Mesenteric fat pad (tissue), 1 donor: ENCODE results near the gene CFB. TPM values are rescaled to one million over a fixed set of nuclear protein-coding genes. Genes with fewer than 3 reads are reported as not detected.
A peak's percentile ranks its signal among the peaks of the same experiment; 100 is the strongest.
"Not testable (repeated sequence)": the region's sequence is repeated elsewhere in the genome, so short reads cannot be mapped to it uniquely, and the experiment has no call there.

Source experiments
- DNase-seq: peaks from one replicate; pipeline ENCODE4 v3.0.0-alpha.2; 2020; ENCODE audit warnings: low spot score
- microRNA-seq: library from miRNA; unstranded; fragments of <30 nt; microRNA quantifications from one replicate; pipeline ENCODE4 v1.2.0, GENCODE V29; 2020; ENCODE audit warnings: borderline number of aligned reads
- total RNA-seq: library from RNA; stranded (reverse); fragmentation: NEBNext Ultra II Directional; extraction: Animal tissue kit (Norgen Biotek cat#: 25700); gene quantifications from one replicate; pipeline ENCODE4 v1.2.1, GENCODE V29; 2021
- donor health status: DM: yes; HTN: yes; CAD: no.

Gene CFB
- total RNA-seq, 1 donor from 2014 or later: 38.0 TPM

GRCh38 chr6:31970604-31971271, 24.8 kb downstream of the CFB start:
- DNase-seq: no peak

DNA sequence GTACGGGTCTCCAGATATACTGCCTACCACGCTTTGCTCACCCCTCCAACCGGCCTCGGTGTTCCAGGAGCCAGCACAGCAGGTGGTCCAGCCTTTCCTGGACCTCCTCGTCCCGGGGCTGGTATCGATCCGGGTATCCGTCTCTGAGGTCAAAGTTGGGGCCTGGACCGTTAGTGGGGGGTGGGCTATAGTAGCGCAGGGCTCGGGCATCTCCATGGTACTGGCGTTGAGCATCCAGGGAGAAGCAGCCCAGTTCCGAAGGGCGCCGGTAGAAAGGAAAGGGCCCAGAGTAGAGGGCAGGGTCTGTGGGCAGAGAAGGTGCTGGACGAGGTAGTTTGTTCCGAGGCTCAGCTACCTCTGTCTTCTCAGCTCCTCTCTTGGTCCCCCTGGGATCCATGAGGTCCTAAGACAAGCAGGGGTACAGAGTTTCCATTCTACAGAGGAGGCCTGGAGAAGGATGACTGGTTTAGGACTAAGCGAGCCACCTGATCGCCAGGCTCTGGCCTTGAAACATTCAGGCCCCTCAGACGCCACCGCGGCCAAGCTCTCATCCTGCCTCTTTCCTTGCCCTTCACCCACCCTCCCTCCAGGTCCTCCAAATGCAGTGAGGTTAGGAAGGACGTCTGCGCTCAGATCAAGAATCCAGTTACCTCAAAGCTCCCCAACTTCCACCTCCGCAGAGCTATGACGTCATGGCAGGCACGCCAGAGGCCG, 25.5 kb downstream of the CFB start:
- no peak for DNase-seq

- peak; percentile 98 for DNase-seq
Observed at GRCh38 chr6:31971993-31972708, 26.3 kb downstream of the CFB start, which contains the start of gene DXO. TSS of gene DXO (minus strand) at chr6:31972138. CDS start at chr6:31971675, 463 bp downstream.

DNA sequence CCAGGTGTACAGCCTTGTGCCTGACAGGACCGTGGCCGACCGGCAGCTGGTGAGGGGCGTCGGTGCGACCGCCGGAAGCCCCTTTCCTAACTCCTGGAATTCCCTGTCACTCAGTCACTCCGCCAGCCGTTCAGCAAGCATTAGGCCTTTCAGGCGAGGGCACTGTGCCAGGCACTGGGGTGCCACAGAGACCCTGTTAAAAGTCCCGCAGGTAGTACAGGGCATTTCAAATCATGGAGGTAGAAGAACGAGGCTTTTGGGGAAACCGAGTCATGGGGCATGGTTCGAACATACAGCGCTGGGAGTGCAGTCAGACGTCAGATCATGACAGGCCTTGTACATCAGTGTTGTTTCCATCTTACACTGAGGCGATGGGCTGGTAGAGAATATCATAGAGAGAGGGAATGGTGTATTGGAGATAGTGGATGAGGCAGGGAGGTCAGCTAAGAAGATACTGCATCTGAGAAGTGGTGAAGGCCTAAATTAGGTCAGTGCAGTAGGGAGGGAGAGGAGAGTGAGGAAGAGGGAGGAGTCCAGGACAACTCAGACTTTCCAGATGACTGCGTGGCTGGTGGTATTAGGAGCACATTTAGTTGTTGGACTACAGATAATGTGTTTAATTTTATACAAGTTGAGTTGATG, 26.9 kb downstream of the CFB start:
- DNase-seq: no peak

- DNase-seq: not testable (repeated sequence)
Observed at GRCh38 chr6:31976065-31976464, 30.2 kb downstream of the CFB start.

DNA sequence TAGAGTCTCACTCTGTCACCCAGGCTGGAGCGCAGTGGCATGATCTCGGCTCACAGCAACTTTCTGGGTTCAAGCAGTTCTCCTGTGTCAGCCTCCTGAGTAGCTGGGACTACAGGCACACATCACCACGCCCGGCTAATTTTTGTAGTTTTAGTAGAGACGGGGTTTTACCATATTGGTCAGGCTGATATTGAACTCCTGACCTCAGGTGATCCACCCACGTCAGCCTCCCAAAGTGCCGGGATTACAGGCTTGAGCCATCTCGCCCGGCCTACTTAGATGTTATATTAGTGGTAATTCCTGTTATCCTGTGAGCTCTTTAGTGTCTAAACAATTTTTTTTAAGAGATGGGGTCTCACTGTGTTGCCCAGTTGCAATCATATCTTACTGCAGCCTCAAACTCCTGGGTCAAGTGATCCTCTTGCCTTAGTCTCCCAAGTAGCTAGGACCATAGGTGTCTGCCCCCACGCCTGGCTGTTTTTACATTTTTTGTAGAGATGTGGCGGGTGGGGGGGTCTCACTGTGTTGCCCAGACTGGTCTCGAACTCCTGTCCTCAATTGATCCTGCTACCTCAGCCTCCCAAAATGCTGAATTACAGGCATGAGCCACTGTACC, 32.0 kb downstream of the CFB start:
- no peak for DNase-seq

- no peak for DNase-seq
Observed at GRCh38 chr6:31978831-31979230, 32.9 kb downstream of the CFB start.

GRCh38 chr6:31979238-31979898, 33.5 kb downstream of the CFB start:
- DNase-seq: no peak

- not testable (repeated sequence) for DNase-seq
Observed at GRCh38 chr6:31980195-31980876, 34.4 kb downstream of the CFB start.

DNA sequence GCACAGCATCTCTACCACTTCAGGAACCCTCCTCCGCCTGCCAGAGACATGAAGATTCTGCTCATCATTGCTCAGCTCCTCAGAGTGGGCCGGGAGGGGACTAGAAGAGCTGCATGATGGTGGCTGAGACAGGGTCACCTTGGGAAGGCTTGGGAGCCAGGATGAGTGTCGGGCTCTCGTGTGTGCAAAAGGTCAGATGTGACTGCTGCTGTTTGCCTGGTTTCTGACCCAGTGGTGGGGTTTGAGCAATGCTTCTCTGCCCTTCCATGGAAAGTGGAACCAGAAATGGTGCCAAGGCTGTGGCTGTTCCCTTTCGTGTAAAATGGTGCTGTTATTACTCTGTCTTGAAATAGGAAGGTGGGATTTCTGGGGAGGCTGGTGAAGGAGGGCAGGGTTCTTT, 35.1 kb downstream of the CFB start:
- not testable (repeated sequence) for DNase-seq

GRCh38 chr6:31981744-31982143, 35.8 kb downstream of the CFB start, which contains the start of gene C4A:
TSS of gene C4A (plus strand) at chr6:31982057. CDS start at chr6:31982108, 51 bp downstream.
- DNase-seq: not testable (repeated sequence)

DNA sequence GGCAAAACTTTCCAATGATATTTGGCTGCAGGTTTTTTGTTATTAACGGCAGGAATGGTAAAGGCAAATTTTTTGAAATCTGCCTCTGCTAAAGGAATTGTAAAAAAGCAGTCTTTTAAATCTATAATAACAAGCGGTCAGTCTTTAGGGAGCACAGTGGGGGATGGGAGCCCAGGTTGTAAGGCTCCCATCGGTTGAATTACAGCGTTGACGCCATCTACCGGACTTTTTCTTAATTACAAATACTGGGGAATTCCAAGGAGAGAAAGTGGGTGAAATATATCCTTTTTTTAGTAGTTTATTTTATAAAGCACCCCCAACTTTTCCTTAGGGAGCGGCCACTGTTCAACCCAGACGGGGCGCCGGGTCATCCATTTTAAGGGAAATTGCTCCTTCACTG, 43.5 kb downstream of the CFB start:
- DNase-seq: not testable (repeated sequence)

GRCh38 chr6:31994421-31994820, 48.5 kb downstream of the CFB start:
- DNase-seq: not testable (repeated sequence)

GRCh38 chr6:31996385-31996784, 50.5 kb downstream of the CFB start:
- DNase-seq: not testable (repeated sequence)

Small RNA genes within 50 kb of the gene (microRNA-seq; reads per million reads assigned to microRNA genes)
- not detected for gene MIR1236

Other genes with a start within 250 kb of the CFB start
- gene ABHD16A, start 242.8 kb upstream of the CFB start, total RNA-seq: 38.8 TPM
- gene LY6G6F, start 239.2 kb upstream of the CFB start, total RNA-seq: not detected
- not detected for gene LY6G6D, start 230.7 kb upstream of the CFB start, total RNA-seq
- gene LY6G6C, start 224.3 kb upstream of the CFB start, total RNA-seq: not detected
- gene MPIG6B, start 222.7 kb upstream of the CFB start, total RNA-seq: not detected
- gene DDAH2, start 216.8 kb upstream of the CFB start, total RNA-seq: 123 TPM
- 408 TPM for gene CLIC1, start 209.6 kb upstream of the CFB start, total RNA-seq
- gene MSH5, start 206.1 kb upstream of the CFB start, total RNA-seq: 14.8 TPM
- gene SAPCD1, start 183.4 kb upstream of the CFB start, total RNA-seq: 2.0 TPM
- gene VWA7, start 168.8 kb upstream of the CFB start, total RNA-seq: 0.77 TPM
- gene VARS1, start 150.3 kb upstream of the CFB start, total RNA-seq: 62.6 TPM
- gene LSM2, start 139.1 kb upstream of the CFB start, total RNA-seq: 25.7 TPM
- 0.84 TPM for gene HSPA1L, start 130.8 kb upstream of the CFB start, total RNA-seq
- gene HSPA1A, start 130.6 kb upstream of the CFB start, total RNA-seq: 139 TPM
- gene HSPA1B, start 118.4 kb upstream of the CFB start, total RNA-seq: 111 TPM
- gene NEU1, start 83.3 kb upstream of the CFB start, total RNA-seq: 40.7 TPM
- gene SLC44A4, start 67.1 kb upstream of the CFB start, total RNA-seq: 0.51 TPM
- gene EHMT2, start 48.4 kb upstream of the CFB start, total RNA-seq: 28.4 TPM
- 2.9 TPM for gene ZBTB12, start 44.0 kb upstream of the CFB start, total RNA-seq
- gene C2, start 18.4 kb upstream of the CFB start, total RNA-seq: 60.8 TPM
- 59.2 TPM for gene NELFE, start 12.9 kb downstream of the CFB start, total RNA-seq
- 52.5 TPM for gene SKIC2, start 13.1 kb downstream of the CFB start, total RNA-seq
- 17.1 TPM for gene DXO, start 26.0 kb downstream of the CFB start, total RNA-seq
- 36.2 TPM for gene C4A, start 36.0 kb downstream of the CFB start, total RNA-seq
- 32.7 TPM for gene C4B, start 68.7 kb downstream of the CFB start, total RNA-seq
- 0.45 TPM for gene CYP21A2, start 92.3 kb downstream of the CFB start, total RNA-seq
- 187 TPM for gene TNXB, start 163.2 kb downstream of the CFB start, total RNA-seq
- gene ATF6B, start 182.2 kb downstream of the CFB start, total RNA-seq: 46.6 TPM
- 4.3 TPM for gene FKBPL, start 184.2 kb downstream of the CFB start, total RNA-seq
- gene PRRT1, start 205.8 kb downstream of the CFB start, total RNA-seq: 1.0 TPM
- gene PPT2, start 208.0 kb downstream of the CFB start, total RNA-seq: 24.4 TPM
- 15.5 TPM for gene EGFL8, start 218.5 kb downstream of the CFB start, total RNA-seq
- 39.9 TPM for gene AGPAT1, start 230.0 kb downstream of the CFB start, total RNA-seq
- gene RNF5, start 232.3 kb downstream of the CFB start, total RNA-seq: 32.3 TPM
- 5.7 TPM for gene AGER, start 238.2 kb downstream of the CFB start, total RNA-seq
- 51.5 TPM for gene PBX2, start 244.1 kb downstream of the CFB start, total RNA-seq
- gene GPSM3, start 246.5 kb downstream of the CFB start, total RNA-seq: 39.2 TPM